HG03575 (cell line): ENCODE results near the gene GNAQ.
"Not testable (repeated sequence)": the region's sequence is repeated elsewhere in the genome, so short reads cannot be mapped to it uniquely, and the experiment has no call there.

ENCODE experiments used
- ATAC-seq: cut with Tn5 transposase; IDR thresholded peaks from one replicate; pipeline ENCODE4 v1.9.1; 2021; ENCODE audit not compliant: unreplicated experiment, insufficient number of reproducible peaks, low FRiP score; ENCODE audit errors: extremely low read depth

GNAQ gene

DNA sequence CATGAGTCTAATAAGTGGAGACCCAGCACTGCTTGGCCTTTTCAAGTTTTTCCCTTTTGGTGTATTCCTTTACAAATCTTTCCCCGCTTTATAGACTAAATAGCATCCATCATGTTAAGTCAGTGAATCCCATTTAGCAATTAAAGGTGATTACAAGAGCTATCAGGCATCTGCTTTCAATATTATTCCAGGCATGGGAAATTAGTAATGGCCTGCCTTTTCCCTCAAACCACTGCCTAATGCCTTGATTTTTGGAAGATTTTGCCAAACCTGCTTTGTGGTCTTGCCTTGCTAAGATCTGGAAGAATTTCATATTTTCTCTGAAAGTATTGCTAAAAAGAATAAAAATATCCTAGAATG lies 280.6 kb downstream of the GNAQ start:
- no peak for ATAC-seq

GRCh38 chr9:77750284-77750683 lies 281.3 kb downstream of the GNAQ start:
- ATAC-seq: no peak

DNA sequence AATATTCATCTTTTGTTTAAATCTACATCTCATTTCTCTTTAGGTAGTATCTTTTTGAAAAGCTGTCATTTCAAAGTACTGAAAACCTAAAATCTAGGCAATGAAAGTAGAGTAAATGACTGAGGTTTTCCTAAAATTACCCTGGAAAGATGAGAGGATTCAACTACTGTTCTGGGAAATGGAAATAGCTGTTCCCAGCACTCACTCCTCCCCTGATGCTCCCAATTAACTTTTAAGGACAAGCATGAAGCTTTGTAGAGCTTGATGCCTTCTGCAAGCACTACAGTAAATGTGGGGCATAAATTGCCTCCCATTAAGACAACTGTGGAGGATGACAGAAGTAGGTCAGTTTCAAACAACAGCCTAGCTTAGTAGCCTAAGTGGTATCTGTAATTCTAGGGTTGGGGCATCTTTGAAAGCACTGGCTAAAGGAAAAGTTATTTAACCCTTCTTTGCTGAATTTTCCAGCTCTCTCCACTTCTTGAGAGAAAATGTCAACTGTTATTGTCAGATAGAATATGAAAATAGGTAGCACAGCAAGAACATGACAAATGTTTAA lies 283.3 kb downstream of the GNAQ start:
- no peak for ATAC-seq

- no peak for ATAC-seq
Measured at GRCh38 chr9:77747163-77747562, 284.4 kb downstream of the GNAQ start.

GRCh38 chr9:77744841-77745430 lies 286.7 kb downstream of the GNAQ start:
- ATAC-seq: no peak

- ATAC-seq: no peak
Measured at GRCh38 chr9:77743386-77743785, 288.2 kb downstream of the GNAQ start.

DNA sequence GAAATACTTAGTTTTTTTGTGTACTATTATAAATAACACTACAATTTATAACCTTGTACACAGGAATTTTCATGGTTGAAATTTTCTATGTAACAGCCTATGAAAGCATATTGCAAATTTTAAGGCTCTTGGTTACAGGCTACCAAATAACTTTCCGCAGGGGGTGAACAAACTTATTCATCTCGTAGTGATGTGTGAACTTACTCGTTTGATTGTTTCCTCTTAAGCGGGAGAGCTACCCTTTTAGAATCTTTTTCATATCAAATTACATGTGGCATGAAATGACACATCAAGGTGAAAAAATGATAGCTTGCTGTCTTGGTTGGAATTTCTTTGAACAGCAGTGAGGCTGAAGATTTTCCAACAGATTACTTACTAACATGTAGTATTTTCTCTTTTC lies 292.7 kb downstream of the GNAQ start:
- ATAC-seq: no peak

- ATAC-seq: no peak
Measured at GRCh38 chr9:77735494-77735893, 296.1 kb downstream of the GNAQ start.

- peak; percentile 73 for ATAC-seq
Measured at GRCh38 chr9:77731930-77732329, 299.7 kb downstream of the GNAQ start.

GRCh38 chr9:77731008-77731698 lies 300.5 kb downstream of the GNAQ start:
- ATAC-seq: no peak

- no peak for ATAC-seq
Measured at GRCh38 chr9:77729177-77729576, 302.4 kb downstream of the GNAQ start.

- no peak for ATAC-seq
Measured at GRCh38 chr9:77726814-77727213, 304.8 kb downstream of the GNAQ start.

DNA sequence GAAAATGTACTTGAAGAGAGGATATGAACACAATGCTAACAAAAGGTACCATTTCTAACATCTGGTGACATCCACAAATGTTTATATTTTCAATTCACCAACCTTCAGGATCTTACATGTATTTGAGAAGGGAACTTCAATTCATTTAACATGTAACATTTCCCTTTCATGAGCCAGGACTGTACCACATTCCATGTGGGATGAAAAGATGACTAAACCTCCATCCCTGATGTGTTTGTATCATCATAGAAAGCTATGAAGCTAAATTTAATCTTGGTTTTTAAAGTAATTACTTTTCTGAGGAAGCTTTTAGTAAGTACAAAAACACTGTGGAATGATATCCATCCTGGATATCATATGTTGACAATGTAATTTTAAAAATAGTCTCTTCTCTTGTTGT lies 305.3 kb downstream of the GNAQ start:
- no peak for ATAC-seq

DNA sequence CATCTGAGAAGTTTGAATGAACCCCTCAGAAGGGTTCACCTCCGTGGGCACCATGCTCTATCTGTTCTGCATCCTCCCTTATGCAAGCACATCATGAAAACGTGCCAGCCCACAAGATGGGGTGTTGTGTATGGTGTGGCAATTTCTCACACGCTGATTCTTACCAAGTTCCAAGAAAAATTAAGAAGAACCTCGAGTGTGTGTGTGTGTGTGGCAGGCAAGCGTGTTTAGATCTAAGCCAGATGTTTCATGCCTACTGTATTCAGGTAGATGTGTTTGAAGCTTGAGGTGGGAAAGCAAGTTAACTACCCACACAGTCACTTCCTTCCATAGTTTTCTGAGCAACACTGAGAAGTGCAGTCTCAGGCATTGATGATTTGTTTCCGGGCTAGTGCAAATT lies 305.8 kb downstream of the GNAQ start:
- no peak for ATAC-seq

DNA sequence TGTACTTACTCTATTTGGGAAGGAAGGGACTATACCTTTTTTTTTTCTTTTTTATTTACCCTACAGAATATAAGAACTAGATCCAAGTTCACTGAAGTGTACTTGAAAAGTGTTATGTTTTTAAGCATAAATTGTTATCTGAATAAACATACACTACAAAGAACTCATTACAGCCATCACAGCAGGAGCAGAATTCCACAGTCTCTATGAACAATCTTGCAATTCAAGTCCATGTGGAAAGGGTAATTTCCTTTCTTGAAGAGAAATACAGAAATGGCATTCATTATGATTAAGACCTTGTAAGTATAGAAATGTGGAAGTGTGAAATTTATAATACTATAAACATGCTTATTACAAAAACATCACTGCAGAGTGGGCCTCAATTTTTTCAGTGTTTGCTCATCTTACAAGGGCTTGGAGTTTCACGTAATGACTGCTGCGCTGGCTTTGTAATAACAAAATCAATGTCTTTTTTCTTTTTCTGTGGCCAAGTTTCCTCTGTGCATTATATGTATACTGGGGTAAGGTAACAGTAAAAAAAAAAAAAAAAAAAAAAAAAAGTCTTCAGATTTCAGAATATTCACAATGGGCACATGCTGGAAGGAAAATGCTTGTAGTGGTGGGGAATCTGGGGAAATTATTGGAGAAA lies 306.4 kb downstream of the GNAQ start:
- no peak for ATAC-seq

- ATAC-seq: not testable (repeated sequence)
Measured at GRCh38 chr9:77721156-77721555, 310.5 kb downstream of the GNAQ start.

DNA sequence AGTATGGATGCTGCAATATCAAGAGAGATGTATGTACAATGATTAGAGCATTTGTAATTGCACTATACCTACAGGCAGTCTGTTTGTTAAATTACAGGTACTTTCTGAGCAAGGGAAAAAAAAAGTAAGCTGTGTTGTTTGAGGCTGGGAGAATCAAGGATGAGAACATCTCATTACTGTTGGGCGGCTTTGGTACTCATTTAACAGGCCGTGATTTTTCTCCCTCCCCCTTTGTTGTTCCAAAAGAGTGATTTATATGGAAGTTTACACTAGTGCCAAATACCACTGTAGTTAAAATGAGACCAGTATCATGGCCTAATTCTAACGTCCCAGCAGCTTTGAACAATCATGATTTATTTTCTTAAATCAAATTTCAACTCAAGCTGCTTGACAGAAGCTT lies 312.3 kb downstream of the GNAQ start:
- ATAC-seq: no peak

DNA sequence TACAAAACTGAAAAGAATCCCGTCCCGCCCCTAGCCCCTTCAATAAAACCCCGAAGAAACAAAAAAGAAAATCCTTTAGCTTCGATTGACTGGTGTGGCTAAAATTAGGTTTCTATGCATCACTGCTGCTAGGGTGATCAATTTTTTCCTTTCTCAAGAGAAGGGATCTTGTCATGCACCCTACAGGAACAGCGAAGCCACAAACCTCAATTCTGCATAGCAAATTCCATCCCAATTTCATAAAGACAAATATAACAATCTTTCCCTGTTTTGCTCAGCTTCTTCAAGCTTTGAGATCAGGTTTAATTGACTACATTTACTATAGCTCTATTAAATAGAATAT lies 313.3 kb downstream of the GNAQ start:
- not testable (repeated sequence) for ATAC-seq

DNA sequence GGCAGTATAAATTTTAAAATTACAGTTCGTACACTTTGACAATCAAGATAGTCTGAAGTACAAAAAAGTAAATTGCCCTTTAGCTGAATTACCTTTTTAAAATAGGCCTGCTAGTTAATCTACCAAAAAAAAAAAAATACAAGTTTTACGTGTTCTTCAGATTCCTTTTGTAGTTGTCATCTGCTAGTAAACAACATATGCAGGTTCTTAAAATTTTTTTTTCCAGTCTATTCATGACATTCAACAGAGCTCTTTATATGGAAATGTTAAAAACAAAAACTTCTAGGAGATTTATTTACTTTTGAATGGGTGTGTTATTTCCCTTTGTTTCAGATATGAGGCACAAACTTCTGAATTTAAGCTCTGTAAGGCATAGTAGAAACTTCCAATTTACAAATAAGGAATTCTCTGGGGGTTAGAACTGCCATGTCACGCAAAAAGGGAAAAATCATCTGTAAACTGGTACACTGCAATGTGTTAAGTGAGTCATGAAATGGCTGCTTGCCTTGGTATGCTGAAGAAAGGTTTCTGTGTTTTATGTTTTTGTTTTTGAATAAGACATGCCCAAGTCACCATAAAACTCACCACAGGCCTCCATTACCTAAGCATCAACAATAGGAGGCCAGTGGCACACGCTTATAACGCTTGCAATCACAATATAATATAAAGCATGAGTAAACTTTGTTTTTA lies 313.9 kb downstream of the GNAQ start:
- ATAC-seq: not testable (repeated sequence)

DNA sequence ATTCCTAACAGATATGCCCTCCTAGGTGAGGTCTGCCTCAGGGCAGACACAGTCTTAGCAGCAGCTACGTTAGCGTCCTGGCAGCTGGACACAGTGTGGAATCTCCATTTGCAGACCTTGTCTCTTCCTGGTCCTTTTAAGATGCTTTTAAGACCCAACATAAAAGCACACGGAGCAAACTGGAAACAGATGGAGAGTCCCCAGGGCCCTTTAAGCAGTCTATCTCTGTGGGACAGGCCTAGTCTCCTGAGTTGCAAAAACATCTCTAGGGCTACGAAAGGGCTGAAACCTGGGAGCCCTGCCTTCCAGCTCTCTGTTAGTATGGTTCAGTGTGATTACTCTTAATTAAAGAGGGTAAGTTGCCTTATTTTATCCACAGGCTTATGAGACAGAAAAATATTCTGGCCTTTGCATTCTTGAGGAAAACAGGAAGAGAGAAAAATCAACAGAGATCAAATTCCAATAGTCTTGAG lies 317.5 kb downstream of the GNAQ start:
- no peak for ATAC-seq
